ENCODE results near the gene ARHGEF12. TPM values are rescaled to one million over a fixed set of nuclear protein-coding genes. Genes with fewer than 3 reads are reported as not detected.

Gene ARHGEF12
- total and polyA plus RNA-seq, 3 experiments from 2014 or later, result 4.6 to 31.0 (median 30.1) TPM

DNA sequence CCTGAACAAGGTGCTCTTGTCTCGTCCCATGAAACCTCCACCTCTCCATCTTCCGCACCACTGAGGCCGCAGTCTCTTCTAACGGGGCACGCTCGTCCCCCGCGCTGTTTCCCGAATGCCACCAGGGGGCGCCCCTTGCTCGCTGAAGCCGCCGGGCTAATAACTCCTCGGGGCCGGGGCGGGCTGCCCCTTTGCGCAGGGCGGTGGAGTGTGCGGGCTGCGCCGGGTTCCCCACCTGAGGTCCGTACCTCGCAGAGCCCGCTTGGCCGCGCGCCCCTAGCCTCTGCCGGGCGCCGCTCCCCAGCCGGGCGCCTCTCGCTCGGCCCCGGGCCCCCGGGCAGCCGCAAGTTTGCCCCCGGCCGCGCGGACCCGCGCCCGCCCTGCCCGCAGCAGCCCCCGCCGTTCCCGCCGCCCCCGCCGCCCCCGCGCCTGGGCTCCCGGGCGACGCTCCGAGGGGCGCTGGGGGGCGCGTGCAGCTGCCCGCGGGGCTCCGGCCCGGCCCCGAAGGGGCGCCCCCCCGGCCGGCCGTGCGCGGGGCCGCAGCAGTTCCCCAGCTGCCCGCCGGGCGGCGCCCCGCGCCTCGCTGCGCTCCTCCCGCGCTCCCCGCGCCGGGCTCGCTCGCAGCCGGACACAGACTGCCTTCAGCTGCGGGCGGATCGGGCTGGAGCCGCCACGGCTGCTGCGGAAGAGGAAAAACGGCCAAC, 175.1 kb downstream of the ARHGEF12 start, which contains the start of gene GRIK4:
GRIK4 (plus strand) TSS at position 633 of the 704 bp plus-strand sequence. CDS start 148,571 bp downstream, outside the sequence.
- H3K4me1 Mint-ChIP-seq, result peaks cover 0 to 5% (median 3%) of the 10 kb centered on the region in 3 donors
- Histone ChIP-seq H3K27me3 (ENCODE audit: insufficient read depth, low read length, poor library complexity, severe bottlenecking) (peaks cover 7% of the 10 kb centered on the region), H3K9me3 (ENCODE audit: low read length) (no peaks in the 10 kb centered on the region), H3K36me3 (ENCODE audit: insufficient read depth, low read length) (no peaks in the 10 kb centered on the region), H3K4me1 (ENCODE audit: insufficient read depth, low read length) (no peaks in the 10 kb centered on the region), H3K27ac (ENCODE audit: low read depth, low read length) (no peak within 1 kb of the TSS), H3K4me3 (ENCODE audit: low read length) (no peak within 1 kb of the TSS)
- H3K9me3 Mint-ChIP-seq, result no peaks in the 10 kb centered on the region
- H3K4me3 Mint-ChIP-seq, result peak within 1 kb of the TSS in 5 of 7 donors; percentile 39 to 82 (median 57)
- peak; percentile 43 to 73 (median 55) for DNase-seq
- ChIA-PET CTCF (interaction anchor here (1.2 to 1.4 kb wide), 3 partner anchors 16 to 683 kb away, joined by 3 to 5 read pairs (median 3); no protein-coding TSS in a partner anchor), POLR2A (no interaction called here)
- no peaks in the 10 kb centered on the region for H3K36me3 Mint-ChIP-seq
- H3K27me3 Mint-ChIP-seq, result peaks cover 53 to 81% of the 10 kb centered on the region in 2 donors
- no peak within 1 kb of the TSS for H3K27ac Mint-ChIP-seq

DNA sequence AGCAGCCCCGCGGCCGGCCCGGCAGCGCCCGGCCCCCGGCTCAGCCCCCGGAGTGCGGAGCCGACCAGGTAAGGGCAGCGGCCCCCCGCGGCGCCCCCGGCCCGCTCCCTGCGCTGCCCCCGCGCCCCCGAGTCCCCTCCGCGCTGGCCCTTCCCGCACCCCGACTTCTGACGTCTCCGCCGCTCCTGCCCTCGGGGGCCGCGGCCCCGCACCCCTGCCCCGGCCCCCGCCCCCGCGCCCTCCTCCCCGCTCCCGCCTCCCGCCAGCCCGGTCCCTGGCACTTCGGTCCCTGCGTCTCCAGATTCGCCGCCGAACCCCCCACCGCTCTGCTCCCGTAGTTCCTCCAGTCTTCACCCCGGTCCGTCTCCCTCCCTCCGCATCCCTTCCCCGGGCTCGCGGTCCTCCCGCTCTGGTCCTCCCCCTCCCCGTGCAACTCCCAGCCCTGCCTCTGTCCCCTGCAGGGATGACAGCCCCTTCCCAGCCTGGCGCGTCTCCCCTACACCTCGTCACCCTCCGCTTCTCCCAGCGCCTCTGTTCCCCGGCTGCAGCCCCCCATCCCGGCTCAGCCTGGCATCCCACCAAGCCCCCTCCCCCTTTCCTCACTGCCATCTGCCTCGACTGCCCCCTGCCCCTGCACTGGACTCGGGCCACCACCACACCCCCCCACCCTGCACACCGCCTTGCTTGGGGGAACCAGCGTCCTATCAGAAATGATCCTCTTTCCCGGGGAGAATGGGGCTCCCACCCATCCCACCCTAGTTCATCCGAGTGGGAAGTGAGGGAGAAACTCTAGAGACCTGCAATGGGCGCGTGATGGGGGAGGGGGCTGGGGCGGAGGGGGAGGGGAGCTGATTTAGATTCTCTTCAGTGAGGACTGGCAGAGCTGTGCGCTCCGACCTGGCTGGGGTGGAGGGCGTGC, 175.9 kb downstream of the ARHGEF12 start:
- Histone ChIP-seq H3K4me1 (ENCODE audit: insufficient read depth, low read length) (no peaks in the 10 kb centered on the region), H3K27me3 (ENCODE audit: insufficient read depth, low read length, poor library complexity, severe bottlenecking) (peaks cover 7% of the 10 kb centered on the region), H3K27ac (ENCODE audit: low read depth, low read length) (no peak overlapping the region), H3K9me3 (ENCODE audit: low read length) (no peaks in the 10 kb centered on the region), H3K4me3 (ENCODE audit: low read length) (no peak overlapping the region), H3K36me3 (ENCODE audit: insufficient read depth, low read length) (no peaks in the 10 kb centered on the region)
- peaks cover 55 to 79% of the 10 kb centered on the region in 2 donors for H3K27me3 Mint-ChIP-seq
- no peaks in the 10 kb centered on the region for H3K9me3 Mint-ChIP-seq
- H3K4me1 Mint-ChIP-seq, result peaks cover 0 to 5% (median 3%) of the 10 kb centered on the region in 3 donors
- DNase-seq, result no peak
- CTCF ChIA-PET, result no interaction called here
- POLR2A ChIA-PET, result no interaction called here
- no peak overlapping the region for H3K27ac Mint-ChIP-seq
- H3K36me3 Mint-ChIP-seq, result no peaks in the 10 kb centered on the region
- H3K4me3 Mint-ChIP-seq, result peak overlapping the region in 5 of 7 donors; percentile 39 to 79 (median 48)

DNA sequence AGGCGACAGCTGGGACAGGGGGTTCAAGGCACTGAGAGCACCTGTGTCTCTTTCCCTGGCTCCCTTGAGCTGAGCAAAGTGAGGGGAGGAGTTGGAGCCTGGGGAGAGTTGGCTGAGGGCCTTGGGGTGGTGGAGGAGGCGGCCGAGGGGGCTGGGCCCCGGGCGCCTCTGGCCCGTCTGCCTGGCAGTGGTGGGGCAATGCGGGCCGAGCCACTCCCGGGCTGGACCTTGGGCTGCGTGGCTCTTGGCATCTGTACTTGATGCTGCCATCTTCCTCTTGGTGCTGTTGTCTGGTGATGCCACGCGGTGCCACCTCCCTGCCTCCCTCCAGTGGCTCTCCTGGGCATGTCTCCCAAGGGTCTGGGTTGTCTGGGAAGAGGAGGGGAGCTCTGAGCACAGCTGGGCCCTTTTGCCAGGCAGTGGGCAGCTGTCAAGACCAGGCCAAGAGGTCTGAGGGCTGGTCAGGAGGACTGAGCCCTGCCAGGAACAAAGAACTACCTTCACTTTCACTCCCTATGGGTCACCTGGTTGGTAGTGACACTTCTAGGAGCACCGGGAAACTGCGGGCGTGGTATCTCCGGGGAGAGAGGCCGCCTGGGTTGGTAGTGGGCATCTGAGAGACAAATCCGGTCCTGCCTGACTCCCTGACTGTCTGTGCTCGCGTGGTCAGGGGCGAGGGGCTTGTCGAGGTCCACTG, 176.7 kb downstream of the ARHGEF12 start:
- POLR2A ChIA-PET, result no interaction called here
- no peak overlapping the region for H3K4me3 ChIP-seq (ENCODE audit: low read length)
- CTCF ChIA-PET, result no interaction called here
- H3K9me3 ChIP-seq (ENCODE audit: low read length), result no peaks in the 10 kb centered on the region
- Mint-ChIP-seq H3K36me3 (no peaks in the 10 kb centered on the region), H3K27me3 (peaks cover 54 to 83% of the 10 kb centered on the region in 2 donors), H3K27ac (no peak overlapping the region), H3K4me3 (peak overlapping the region in 6 of 7 donors; percentile 46 to 58 (median 48)), H3K4me1 (peaks cover 0 to 5% (median 3%) of the 10 kb centered on the region in 3 donors), H3K9me3 (no peaks in the 10 kb centered on the region)
- peaks cover 7% of the 10 kb centered on the region for H3K27me3 ChIP-seq (ENCODE audit: insufficient read depth, low read length, poor library complexity, severe bottlenecking)
- DNase-seq, result no peak
- no peaks in the 10 kb centered on the region for H3K36me3 ChIP-seq (ENCODE audit: insufficient read depth, low read length)
- H3K4me1 ChIP-seq (ENCODE audit: insufficient read depth, low read length), result no peaks in the 10 kb centered on the region
- H3K27ac ChIP-seq (ENCODE audit: low read depth, low read length), result no peak overlapping the region

DNA sequence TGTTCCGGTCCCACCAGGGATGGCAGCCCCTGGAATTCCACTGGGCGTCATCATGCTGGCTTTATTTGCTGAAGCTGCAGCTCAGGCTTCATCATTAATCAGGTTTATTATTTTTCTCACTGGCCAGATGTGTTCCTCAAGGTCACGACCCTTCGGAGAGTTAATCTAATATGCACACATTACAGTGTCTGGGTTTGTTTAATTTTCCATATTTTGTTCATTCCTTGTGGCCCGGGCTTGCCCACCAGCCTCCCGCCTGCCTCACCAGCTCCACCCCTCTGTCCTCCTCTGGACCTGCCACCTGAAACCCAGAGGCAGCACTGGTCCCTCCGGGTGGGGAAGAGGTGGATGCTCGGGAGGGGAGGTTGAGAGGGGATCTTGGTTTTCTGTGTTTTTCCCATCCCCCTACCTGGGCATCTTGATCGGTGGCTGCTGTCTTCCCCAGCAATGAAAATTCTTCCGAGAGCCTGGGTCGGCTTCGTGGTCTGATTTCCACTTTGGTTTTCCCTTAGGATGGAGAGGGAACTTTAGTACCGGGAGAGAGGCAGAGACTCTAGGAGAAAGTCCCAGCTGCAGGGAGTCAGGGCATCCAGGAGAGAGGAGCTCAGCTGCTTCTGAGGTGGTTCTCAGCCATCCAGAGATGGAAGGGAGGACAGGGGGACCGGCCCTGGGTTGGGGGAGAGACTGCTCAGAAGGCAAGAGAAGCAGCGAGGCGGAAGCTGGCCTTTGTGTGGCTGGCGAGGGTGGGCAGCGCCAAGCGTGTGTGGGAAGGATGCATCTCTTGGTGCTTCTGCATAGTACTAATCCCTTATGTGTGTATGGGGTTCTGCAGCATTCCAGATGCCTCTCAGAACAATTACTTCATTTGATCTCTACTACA, 177.5 kb downstream of the ARHGEF12 start:
- DNase-seq, result no peak
- peaks cover 0 to 5% (median 3%) of the 10 kb centered on the region in 3 donors for H3K4me1 Mint-ChIP-seq
- H3K4me3 ChIP-seq (ENCODE audit: low read length), result no peak overlapping the region
- H3K27ac ChIP-seq (ENCODE audit: low read depth, low read length), result no peak overlapping the region
- H3K4me1 ChIP-seq (ENCODE audit: insufficient read depth, low read length), result no peaks in the 10 kb centered on the region
- no peaks in the 10 kb centered on the region for H3K9me3 Mint-ChIP-seq
- H3K36me3 ChIP-seq (ENCODE audit: insufficient read depth, low read length), result no peaks in the 10 kb centered on the region
- peaks cover 51 to 80% of the 10 kb centered on the region in 2 donors for H3K27me3 Mint-ChIP-seq
- H3K4me3 Mint-ChIP-seq, result peak overlapping the region in 4 of 7 donors; percentile 47 to 64 (median 56)
- peaks cover 7% of the 10 kb centered on the region for H3K27me3 ChIP-seq (ENCODE audit: insufficient read depth, low read length, poor library complexity, severe bottlenecking)
- H3K27ac Mint-ChIP-seq, result no peak overlapping the region
- POLR2A ChIA-PET, result no interaction called here
- CTCF ChIA-PET, result no interaction called here
- H3K36me3 Mint-ChIP-seq, result no peaks in the 10 kb centered on the region
- H3K9me3 ChIP-seq (ENCODE audit: low read length), result no peaks in the 10 kb centered on the region

DNA sequence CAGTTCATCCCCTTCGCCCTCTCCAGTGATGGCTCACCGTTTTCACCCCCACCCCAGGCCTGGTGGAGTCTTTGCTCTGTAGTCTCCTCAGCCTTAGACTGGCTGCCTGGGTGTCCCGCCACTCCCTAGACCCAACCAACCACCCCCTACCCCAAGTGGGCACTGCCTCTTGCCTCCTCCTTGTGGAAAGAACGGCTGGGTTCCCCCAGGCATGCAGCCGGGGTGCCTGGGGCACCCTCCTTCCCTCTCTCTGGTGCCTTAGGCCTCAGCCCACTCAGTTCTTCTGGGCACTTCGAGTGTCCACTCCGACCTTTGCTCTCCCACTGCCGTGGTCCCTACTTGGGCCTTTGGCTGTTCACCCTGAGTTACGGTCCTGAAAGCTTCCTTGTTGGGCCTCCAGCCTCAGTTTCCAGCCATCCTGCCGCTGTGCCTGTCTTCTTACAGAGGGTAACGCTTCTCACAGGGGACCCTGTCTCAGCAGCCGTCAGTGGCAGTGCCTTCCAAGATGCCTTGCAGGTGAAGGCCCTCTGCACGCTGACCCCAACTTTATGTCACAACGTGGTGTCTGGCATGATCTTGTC, 178.4 kb downstream of the ARHGEF12 start:
- H3K9me3 Mint-ChIP-seq, result no peaks in the 10 kb centered on the region
- ChIA-PET POLR2A (no interaction called here), CTCF (no interaction called here)
- Histone ChIP-seq H3K4me3 (ENCODE audit: low read length) (no peak overlapping the region), H3K27ac (ENCODE audit: low read depth, low read length) (no peak overlapping the region), H3K9me3 (ENCODE audit: low read length) (no peaks in the 10 kb centered on the region), H3K36me3 (ENCODE audit: insufficient read depth, low read length) (no peaks in the 10 kb centered on the region), H3K27me3 (ENCODE audit: insufficient read depth, low read length, poor library complexity, severe bottlenecking) (peaks cover 7% of the 10 kb centered on the region), H3K4me1 (ENCODE audit: insufficient read depth, low read length) (no peaks in the 10 kb centered on the region)
- no peak overlapping the region for H3K27ac Mint-ChIP-seq
- DNase-seq, result no peak
- peaks cover 44 to 71% of the 10 kb centered on the region in 2 donors for H3K27me3 Mint-ChIP-seq
- peaks cover 0 to 5% (median 3%) of the 10 kb centered on the region in 3 donors for H3K4me1 Mint-ChIP-seq
- H3K4me3 Mint-ChIP-seq, result peak overlapping the region in 1 of 7 donors; percentile 11
- no peaks in the 10 kb centered on the region for H3K36me3 Mint-ChIP-seq

DNA sequence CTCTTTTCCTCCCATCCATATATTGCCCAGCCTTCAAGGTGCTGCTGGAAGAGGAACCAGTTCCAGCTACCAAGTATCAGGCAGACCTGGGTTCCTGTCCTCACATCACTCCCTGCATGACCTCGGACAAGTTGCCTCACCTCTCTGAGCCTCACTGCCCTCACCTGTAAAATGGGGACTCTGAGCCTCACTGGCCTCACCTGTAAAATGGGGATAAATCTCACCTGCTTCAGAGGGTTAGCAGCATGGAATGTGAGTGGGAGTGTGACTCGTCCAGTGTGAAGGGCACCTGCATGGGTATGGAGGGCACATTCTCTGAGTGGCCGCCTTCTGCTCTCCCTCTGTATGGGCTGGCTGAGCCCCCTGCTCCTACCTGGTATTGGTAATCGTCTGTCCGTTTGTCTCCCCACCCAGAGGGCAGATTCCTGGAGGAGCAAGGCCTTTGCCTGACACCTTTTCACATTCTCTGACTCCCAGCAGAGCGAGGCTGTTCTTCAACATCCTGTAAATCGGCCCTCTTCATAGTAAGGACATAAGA, 179.0 kb downstream of the ARHGEF12 start:
- peaks cover 7% of the 10 kb centered on the region for H3K27me3 ChIP-seq (ENCODE audit: insufficient read depth, low read length, poor library complexity, severe bottlenecking)
- no peaks in the 10 kb centered on the region for H3K9me3 ChIP-seq (ENCODE audit: low read length)

More for the DNA sequence above, 179.0 kb downstream of the ARHGEF12 start:
- ChIA-PET CTCF (no interaction called here), POLR2A (no interaction called here)
- Histone ChIP-seq H3K36me3 (ENCODE audit: insufficient read depth, low read length) (no peaks in the 10 kb centered on the region), H3K4me3 (ENCODE audit: low read length) (no peak overlapping the region), H3K4me1 (ENCODE audit: insufficient read depth, low read length) (no peaks in the 10 kb centered on the region), H3K27ac (ENCODE audit: low read depth, low read length) (no peak overlapping the region)
- peaks cover 42 to 65% of the 10 kb centered on the region in 2 donors for H3K27me3 Mint-ChIP-seq
- no peaks in the 10 kb centered on the region for H3K9me3 Mint-ChIP-seq
- no peak for DNase-seq
- H3K4me3 Mint-ChIP-seq, result no peak overlapping the region
- peaks cover 0 to 5% (median 3%) of the 10 kb centered on the region in 3 donors for H3K4me1 Mint-ChIP-seq
- H3K36me3 Mint-ChIP-seq, result no peaks in the 10 kb centered on the region
- H3K27ac Mint-ChIP-seq, result no peak overlapping the region

Data from CD8-positive, alpha-beta memory T cell (primary cell).